ENCODE measurements around the gene SLC45A2.

The SLC45A2 gene

GRCh38 chr5:34026089-34026761 lies 41.7 kb upstream of the SLC45A2 start:
- Mint-ChIP-seq H3K36me3 (ENCODE audit: low read depth) (peaks cover 67% of the 10 kb centered on the region), H3K27ac (no peak overlapping the region), H3K4me1 (peaks cover 18% of the 10 kb centered on the region), H3K27me3 (ENCODE audit: low read depth, poor library complexity) (no peaks in the 10 kb centered on the region), H3K4me3 (no peak overlapping the region), H3K9me3 (no peaks in the 10 kb centered on the region)
- DNase-seq: no peak
- TF ChIP-seq CTCF (IDR thresholded peaks at IDR 0.05): no peak

GRCh38 chr5:34022121-34022705 lies 37.7 kb upstream of the SLC45A2 start:
- H3K4me3 Mint-ChIP-seq: no peak overlapping the region

GRCh38 chr5:34021334-34021733 lies 36.8 kb upstream of the SLC45A2 start:
- no peak overlapping the region for H3K4me3 Mint-ChIP-seq
- no peak overlapping the region for H3K27ac Mint-ChIP-seq
- DNase-seq: no peak
- no peaks in the 10 kb centered on the region for H3K27me3 Mint-ChIP-seq (ENCODE audit: low read depth, poor library complexity)
- H3K9me3 Mint-ChIP-seq: no peaks in the 10 kb centered on the region
- TF ChIP-seq CTCF (IDR thresholded peaks at IDR 0.05): no peak
- peaks cover 79% of the 10 kb centered on the region for H3K36me3 Mint-ChIP-seq (ENCODE audit: low read depth)
- peaks cover 18% of the 10 kb centered on the region for H3K4me1 Mint-ChIP-seq

More at GRCh38 chr5:34022121-34022705, 37.7 kb upstream of the SLC45A2 start:
- peaks cover 79% of the 10 kb centered on the region for H3K36me3 Mint-ChIP-seq (ENCODE audit: low read depth)
- no peak for TF ChIP-seq CTCF (IDR thresholded peaks at IDR 0.05)
- H3K9me3 Mint-ChIP-seq: no peaks in the 10 kb centered on the region
- H3K27ac Mint-ChIP-seq: peak overlapping the region; percentile 64
- H3K4me1 Mint-ChIP-seq: peaks cover 18% of the 10 kb centered on the region
- no peak for DNase-seq
- H3K27me3 Mint-ChIP-seq (ENCODE audit: low read depth, poor library complexity): no peaks in the 10 kb centered on the region

GRCh38 chr5:34020726-34021125 lies 36.2 kb upstream of the SLC45A2 start:
- Mint-ChIP-seq H3K27me3 (ENCODE audit: low read depth, poor library complexity) (peaks cover 2% of the 10 kb centered on the region), H3K9me3 (no peaks in the 10 kb centered on the region), H3K36me3 (ENCODE audit: low read depth) (peaks cover 76% of the 10 kb centered on the region), H3K4me3 (no peak overlapping the region), H3K4me1 (peaks cover 18% of the 10 kb centered on the region), H3K27ac (no peak overlapping the region)
- DNase-seq: no peak
- no peak for TF ChIP-seq CTCF (IDR thresholded peaks at IDR 0.05)

GRCh38 chr5:34017254-34017653 lies 32.8 kb upstream of the SLC45A2 start:
- peaks cover 10% of the 10 kb centered on the region for H3K4me1 Mint-ChIP-seq
- peak overlapping the region; percentile 9 for H3K27ac Mint-ChIP-seq
- TF ChIP-seq CTCF (IDR thresholded peaks at IDR 0.05): no peak
- H3K36me3 Mint-ChIP-seq (ENCODE audit: low read depth): peaks cover 71% of the 10 kb centered on the region
- peaks cover 3% of the 10 kb centered on the region for H3K27me3 Mint-ChIP-seq (ENCODE audit: low read depth, poor library complexity)
- H3K9me3 Mint-ChIP-seq: peaks cover 9% of the 10 kb centered on the region
- no peak for DNase-seq
- no peak overlapping the region for H3K4me3 Mint-ChIP-seq

GRCh38 chr5:34016750-34017149 lies 32.3 kb upstream of the SLC45A2 start:
- DNase-seq: no peak

More at GRCh38 chr5:34016750-34017149, 32.3 kb upstream of the SLC45A2 start:
- Mint-ChIP-seq H3K4me1 (peaks cover 5% of the 10 kb centered on the region), H3K27ac (peak overlapping the region; percentile 9), H3K9me3 (peaks cover 9% of the 10 kb centered on the region), H3K36me3 (ENCODE audit: low read depth) (peaks cover 66% of the 10 kb centered on the region), H3K27me3 (ENCODE audit: low read depth, poor library complexity) (peaks cover 3% of the 10 kb centered on the region), H3K4me3 (no peak overlapping the region)
- TF ChIP-seq CTCF (IDR thresholded peaks at IDR 0.05): no peak
